SHP77 treated with DMSO at 0.1 percent for 48 hours (cell line): ENCODE results near the gene PPP1R12C.

Source experiments
- DNase-seq: peaks from one replicate; lab custom pipeline; 2025; lab: John Stamatoyannopoulos, UW

PPP1R12C gene

DNA sequence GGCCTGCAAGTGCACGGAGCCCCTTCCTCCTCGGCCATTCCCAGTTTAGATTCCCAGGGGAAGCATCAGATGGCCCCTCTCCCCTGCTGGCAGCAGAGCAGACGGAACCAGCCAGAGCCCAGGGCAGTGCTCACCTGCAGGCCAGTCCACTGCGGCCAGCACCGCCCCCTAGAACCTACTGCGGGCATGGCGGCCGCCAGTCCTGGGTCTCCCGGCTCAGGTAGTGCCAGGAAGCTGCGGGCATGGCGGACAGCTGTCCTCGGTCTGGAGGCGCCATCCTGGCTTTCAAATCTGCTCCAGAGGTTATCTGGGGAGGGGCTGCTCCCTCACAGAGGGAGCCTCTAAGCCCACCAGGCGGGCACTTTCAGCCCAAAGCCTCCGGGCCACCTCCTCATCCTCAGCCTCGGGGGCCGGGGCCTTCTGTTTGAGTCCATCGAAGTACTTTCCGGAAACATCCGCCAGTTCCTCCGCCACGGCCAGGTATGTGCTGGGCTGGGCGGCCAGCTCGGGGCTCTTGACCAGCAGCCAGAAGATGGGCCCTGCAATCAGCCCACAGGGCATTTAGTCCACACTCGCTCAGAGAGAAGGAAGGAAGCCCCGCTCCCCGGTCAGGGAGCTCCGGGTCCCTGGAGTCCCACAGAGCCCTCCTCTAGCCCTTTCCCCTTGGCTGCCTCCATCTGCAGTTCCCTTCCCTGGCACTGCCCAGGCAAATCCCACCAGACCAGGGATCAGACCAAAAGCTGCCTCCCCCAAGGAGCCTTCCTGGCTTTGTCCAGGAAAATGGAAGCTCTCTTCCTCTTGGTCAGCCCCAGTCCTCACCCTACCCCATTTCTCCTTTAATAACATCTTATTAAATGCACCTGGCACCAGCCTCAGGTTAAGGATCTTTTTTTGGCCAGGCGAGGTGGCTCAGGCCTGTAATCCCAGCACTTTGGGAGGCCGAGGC lies 72.4 kb downstream of the PPP1R12C start:
- DNase-seq: no peak

DNA sequence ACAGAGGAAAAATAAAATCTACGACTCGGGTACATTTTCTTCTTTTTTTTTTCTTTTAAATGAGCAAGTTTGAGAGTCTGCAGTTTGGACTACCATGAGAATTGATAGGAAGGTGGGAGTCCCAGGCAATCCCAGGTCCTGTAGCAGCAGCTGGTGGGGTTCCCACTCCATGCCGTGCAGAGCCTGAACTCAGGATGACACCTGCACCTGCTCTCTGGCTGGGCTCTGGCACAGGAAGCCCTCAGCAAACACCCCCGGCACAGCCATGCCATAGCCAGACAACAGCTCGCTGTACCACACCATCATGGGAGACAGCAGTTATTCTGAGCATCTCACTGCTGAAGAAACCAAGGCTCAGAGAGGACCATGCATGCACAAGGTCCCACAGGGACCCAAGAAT lies 73.2 kb downstream of the PPP1R12C start:
- DNase-seq: no peak

DNA sequence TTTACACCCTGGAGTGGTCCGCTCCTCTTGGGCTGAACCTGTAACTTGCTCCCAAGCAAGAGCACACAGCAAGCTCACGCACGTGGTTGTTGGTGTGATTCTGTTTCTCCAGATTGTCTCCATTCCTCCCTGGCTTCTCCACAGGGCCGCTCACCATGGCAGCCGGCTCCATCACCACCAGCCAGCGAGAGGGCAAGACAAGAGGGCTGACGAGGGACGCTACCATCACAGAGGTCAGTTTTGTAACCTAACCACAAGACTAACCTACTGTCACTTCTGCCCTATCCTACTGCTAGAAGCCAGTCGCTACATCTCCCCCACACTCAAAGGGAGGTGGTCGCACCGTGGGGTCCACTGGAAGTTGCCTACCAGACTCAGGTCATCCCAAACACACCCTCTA lies 74.7 kb downstream of the PPP1R12C start:
- no peak for DNase-seq

DNA sequence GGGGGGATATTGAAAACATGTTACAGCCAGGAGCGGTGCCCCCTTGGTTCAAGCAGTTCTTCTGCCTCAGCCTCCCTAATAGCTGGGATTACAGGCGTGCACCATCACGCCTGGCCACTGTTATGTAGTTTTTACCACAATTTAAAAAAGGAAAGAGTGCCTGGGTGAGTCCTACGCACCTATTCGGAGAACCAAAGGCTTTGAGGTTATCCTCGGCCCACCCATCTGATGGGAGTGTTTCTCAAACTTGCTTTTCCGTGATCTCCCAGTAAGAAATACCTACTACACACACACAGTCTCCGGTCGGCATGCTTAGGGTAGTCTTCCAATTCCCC lies 75.1 kb downstream of the PPP1R12C start:
- no peak for DNase-seq

DNA sequence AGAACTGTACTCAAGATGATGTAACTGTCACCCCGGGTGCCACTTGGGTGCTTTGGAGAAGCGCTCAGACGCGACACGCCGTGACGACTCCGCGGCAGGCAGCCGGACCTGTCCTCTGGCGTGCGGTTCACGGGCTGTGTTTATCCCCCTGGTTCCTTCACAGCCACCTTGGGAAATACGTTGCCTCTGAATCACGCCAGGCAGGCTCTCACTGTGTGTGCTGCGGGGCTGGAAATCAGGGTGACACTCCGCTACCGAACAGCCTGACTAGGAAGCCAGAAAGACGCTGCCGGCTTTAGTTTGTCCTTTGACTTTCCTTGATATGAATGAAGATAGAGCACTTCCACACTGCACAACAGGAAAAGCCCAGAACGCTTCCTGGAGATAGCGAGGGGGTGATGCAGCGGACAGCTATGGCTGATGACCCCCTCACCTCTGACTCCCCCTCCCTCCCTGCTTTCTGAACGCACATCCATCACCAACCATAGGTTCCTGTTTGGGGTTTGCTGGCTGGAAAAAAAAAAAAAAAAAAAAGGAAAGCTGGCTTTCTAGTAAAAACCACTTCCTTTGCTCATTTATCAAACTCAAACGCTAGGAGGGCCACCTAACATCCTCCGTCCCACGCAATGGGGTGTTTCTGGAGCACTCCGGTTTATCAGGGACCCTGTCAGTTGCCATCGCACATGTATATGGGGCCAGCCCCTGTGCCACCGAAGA lies 75.7 kb downstream of the PPP1R12C start:
- DNase-seq: no peak

DNA sequence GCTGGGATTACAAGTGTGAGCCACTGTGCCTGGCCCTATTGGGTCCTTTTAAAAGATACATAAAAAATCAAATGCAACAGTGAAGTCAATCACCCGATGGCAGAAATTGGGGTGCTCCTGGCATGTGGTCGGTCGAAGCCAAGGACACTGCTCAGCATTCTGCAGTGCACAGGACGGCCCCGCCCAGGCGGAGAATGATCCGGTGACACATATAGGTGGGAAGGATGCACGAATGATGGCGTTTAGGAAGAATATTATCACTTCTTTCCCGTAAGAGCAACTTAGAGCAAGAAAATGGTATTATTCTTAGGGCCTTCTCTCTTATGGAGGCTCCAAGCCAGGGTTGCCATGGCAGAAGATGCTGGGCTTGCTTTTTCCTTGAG lies 76.2 kb downstream of the PPP1R12C start:
- DNase-seq: no peak
